Left ventricle myocardium inferior (tissue), 1 donor: ENCODE measurements around the gene GLYATL1B. TPM values are rescaled to one million over a fixed set of nuclear protein-coding genes. Genes with fewer than 3 reads are reported as not detected.
"Not testable (repeated sequence)": the region's sequence is repeated elsewhere in the genome, so short reads cannot be mapped to it uniquely, and the experiment has no call there.

ENCODE experiments used
- DNase-seq: peaks from one replicate; pipeline ENCODE4 v3.0.0-alpha.2; 2020
- H3K27ac ChIP-seq: fragments of 200-600 bp; replicated peaks from 2 replicates; pipeline ENCODE4 v1.8.0; 2021
- H3K27me3 ChIP-seq: fragments of 200-600 bp; 2 replicates; pipeline ENCODE4 v1.8.0; 2021; ENCODE audit warnings: low read depth
- H3K36me3 ChIP-seq: fragments of 200-600 bp; 2 replicates; pipeline ENCODE4 v1.8.0; 2021
- H3K4me1 ChIP-seq: fragments of 200-600 bp; 2 replicates; pipeline ENCODE4 v1.8.0; 2021
- H3K4me3 ChIP-seq: fragments of 200-600 bp; 2 replicates; pipeline ENCODE4 v1.8.0; 2021; ENCODE audit warnings: mild to moderate bottlenecking, moderate library complexity
- H3K9me3 ChIP-seq: fragments of 200-600 bp; replicated peaks from 2 replicates; pipeline ENCODE4 v1.8.0; 2021
- intact Hi-C: fragments of 100-400 bp; cut with micrococcal nuclease; formaldehyde crosslinking; loops from one replicate; pipeline ENCODE4 v1.11.0; 2022
- total RNA-seq: library from RNA; stranded (reverse); fragmentation: NEBNext Ultra II Directional; extraction: Animal tissue kit (Norgen Biotek cat#: 25700); gene quantifications from one replicate; pipeline ENCODE4 v1.2.1, GENCODE V29; 2021
- TF ChIP-seq, protein P1 (sequence below): fragments of 200-600 bp; IDR thresholded peaks from 2 replicates; pipeline ENCODE4 v1.8.0; 2021; ENCODE audit warnings: antibody characterized with exemption, mild to moderate bottlenecking, borderline replicate concordance
- donor health status: DM: no; HTN: yes; CAD: no; lungs with severe emphysema.

GLYATL1B gene
- total RNA-seq, 1 donor from 2014 or later, result not detected

- peak; percentile 25 for DNase-seq
- peaks cover 21% of the 10 kb centered on the region for H3K4me1 ChIP-seq
- TF ChIP-seq, protein P1, sequence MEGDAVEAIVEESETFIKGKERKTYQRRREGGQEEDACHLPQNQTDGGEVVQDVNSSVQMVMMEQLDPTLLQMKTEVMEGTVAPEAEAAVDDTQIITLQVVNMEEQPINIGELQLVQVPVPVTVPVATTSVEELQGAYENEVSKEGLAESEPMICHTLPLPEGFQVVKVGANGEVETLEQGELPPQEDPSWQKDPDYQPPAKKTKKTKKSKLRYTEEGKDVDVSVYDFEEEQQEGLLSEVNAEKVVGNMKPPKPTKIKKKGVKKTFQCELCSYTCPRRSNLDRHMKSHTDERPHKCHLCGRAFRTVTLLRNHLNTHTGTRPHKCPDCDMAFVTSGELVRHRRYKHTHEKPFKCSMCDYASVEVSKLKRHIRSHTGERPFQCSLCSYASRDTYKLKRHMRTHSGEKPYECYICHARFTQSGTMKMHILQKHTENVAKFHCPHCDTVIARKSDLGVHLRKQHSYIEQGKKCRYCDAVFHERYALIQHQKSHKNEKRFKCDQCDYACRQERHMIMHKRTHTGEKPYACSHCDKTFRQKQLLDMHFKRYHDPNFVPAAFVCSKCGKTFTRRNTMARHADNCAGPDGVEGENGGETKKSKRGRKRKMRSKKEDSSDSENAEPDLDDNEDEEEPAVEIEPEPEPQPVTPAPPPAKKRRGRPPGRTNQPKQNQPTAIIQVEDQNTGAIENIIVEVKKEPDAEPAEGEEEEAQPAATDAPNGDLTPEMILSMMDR, result peak; percentile 24
- intact Hi-C loops, result no loop called here
- no peaks in the 10 kb centered on the region for H3K9me3 ChIP-seq
- H3K4me3 ChIP-seq, result peak overlapping the region; percentile 46
- H3K36me3 ChIP-seq, result no peaks in the 10 kb centered on the region
- H3K27ac ChIP-seq, result no peak overlapping the region
- peaks cover 86% of the 10 kb centered on the region for H3K27me3 ChIP-seq
Measured at GRCh38 chr11:59102259-59102765, 16.2 kb downstream of the GLYATL1B start.

- Histone ChIP-seq H3K27me3 (peaks cover 71% of the 10 kb centered on the region), H3K4me1 (peaks cover 23% of the 10 kb centered on the region), H3K4me3 (peak within 1 kb of the TSS; percentile 69), H3K36me3 (no peaks in the 10 kb centered on the region), H3K9me3 (no peaks in the 10 kb centered on the region), H3K27ac (peak within 1 kb of the TSS; percentile 63)
- TF ChIP-seq, protein P1, result peak; percentile 14
- intact Hi-C loops, result no loop called here
- peak; percentile 82 for DNase-seq
Measured at GRCh38 chr11:59106363-59107336, 20.5 kb downstream of the GLYATL1B start, which contains the start of gene FAM111B. Gene FAM111B, plus strand, starts transcription at chr11:59107237. Its CDS starts 2,389 bp downstream, at chr11:59109626.

DNA sequence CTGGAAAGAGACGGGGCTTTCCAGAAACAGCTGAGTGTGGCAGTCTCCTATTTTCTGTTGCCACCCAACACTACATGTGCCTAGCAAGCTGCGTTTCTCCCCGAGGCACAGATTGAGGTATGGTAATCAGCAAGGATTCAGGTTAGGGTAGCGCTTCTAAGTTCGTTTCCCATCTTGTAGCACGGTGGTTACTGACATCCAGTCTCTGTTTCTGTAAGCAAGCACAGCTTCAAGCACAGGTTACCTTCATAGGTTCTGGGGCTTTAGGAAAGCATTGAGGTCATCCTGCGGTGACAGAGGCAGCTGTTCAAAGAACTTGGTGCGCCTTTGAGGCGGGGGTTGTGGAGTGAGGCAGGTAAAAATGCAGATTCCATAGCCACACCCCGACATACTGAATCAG, 21.6 kb downstream of the GLYATL1B start:
- intact Hi-C loops, DNase-seq, H3K9me3 ChIP-seq, H3K27ac ChIP-seq, H3K36me3 ChIP-seq: not testable (repeated sequence)
- Histone ChIP-seq H3K4me1 (peaks cover 18% of the 10 kb centered on the region), H3K4me3 (peak overlapping the region; percentile 69), H3K27me3 (peaks cover 61% of the 10 kb centered on the region)

DNA sequence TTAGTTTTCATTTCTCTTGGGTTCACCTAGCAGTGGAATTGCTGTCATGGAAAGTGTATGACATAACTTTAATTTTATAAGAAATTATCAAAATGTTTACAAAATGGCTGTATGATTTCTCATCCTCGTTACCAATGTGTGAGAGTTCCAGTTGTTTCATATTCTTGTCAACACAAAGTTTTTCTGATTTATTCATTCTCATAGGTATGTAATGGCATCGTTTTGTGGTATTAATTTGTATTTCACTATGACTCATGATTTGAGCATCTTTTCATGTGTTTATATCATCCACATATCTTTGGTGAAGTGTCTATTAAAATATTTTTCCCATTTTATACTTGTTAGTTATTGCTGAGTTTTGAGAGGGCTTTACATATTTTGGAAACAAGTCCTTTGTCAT, 26.4 kb downstream of the GLYATL1B start:
- peaks cover 1% of the 10 kb centered on the region for H3K4me1 ChIP-seq
- no peak for DNase-seq
- TF ChIP-seq, protein P1, result no peak
- H3K27ac ChIP-seq, result no peak overlapping the region
- H3K4me3 ChIP-seq, result no peak overlapping the region
- intact Hi-C loops, result no loop called here
- no peaks in the 10 kb centered on the region for H3K36me3 ChIP-seq
- peaks cover 26% of the 10 kb centered on the region for H3K27me3 ChIP-seq
- H3K9me3 ChIP-seq, result peaks cover 5% of the 10 kb centered on the region

DNA sequence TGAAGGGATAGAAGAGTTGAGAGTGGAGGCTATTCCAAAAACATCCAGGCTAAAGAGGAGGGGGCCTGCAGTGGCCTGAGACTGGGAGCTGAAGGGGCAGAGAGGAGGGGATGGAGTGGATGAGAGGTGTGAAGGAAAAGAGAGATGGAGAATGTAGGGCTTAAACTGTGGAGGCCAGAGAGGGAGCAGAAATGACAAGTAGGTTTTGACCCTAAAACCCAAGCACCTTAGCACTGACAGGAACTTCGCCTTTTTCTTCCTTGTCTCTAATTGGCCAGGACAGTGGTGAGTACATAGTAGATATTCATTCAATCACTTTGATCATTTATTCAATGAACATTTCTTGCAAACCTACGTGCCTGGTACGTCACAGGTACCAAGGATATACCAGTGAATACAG, 28.2 kb downstream of the GLYATL1B start:
- Histone ChIP-seq H3K36me3 (no peaks in the 10 kb centered on the region), H3K4me1 (no peaks in the 10 kb centered on the region), H3K27ac (no peak overlapping the region), H3K27me3 (peaks cover 14% of the 10 kb centered on the region), H3K4me3 (no peak overlapping the region), H3K9me3 (peaks cover 23% of the 10 kb centered on the region)
- DNase-seq, result no peak
- TF ChIP-seq, protein P1, result no peak
- intact Hi-C loops, result no loop called here
